HG03103 (cell line): ENCODE data around the gene TYW1.
"Not testable (repeated sequence)": the region's sequence is repeated elsewhere in the genome, so short reads cannot be mapped to it uniquely, and the experiment has no call there.

Source experiments
- ATAC-seq: cut with Tn5 transposase; IDR thresholded peaks from one replicate; pipeline ENCODE4 v1.9.1; 2021; ENCODE audit warnings: low read depth; ENCODE audit not compliant: unreplicated experiment

The TYW1 gene

DNA sequence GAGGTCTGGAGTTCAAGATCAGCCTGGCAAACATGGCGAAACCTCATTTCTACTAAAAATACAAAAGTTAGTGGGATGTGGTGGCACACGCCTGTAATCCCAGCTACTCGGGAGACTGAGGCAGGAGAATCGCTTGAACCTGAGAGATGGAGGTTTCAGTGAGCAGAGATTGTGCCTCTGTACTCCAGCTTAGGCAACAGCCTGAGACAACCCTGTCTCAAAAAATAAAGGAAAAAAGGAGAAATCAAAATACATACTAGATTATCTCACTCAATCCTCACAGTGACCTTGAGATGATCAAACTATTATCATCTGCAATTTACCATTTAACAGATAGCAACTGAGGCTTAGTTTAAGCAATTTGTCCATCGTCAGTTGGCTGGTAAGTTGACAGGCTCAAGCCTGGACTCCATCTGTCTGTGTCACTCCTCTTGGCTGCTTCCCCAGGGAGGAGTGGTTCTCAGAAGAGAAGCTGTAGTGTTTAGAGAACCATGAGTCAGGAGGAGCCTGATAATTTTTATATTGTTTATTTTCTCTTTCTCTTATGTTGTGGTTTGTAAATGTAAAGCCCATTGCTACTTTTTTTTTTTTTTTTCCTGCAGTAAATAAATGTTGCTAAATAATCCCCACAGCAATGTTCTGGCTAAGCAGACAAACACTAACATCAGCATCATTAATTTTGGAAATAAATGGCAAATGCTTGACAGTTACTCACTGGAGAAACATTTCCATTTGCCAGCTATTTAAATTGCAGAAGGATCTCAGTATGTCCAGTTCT, 46.3 kb downstream of the TYW1 start:
- not testable (repeated sequence) for ATAC-seq

GRCh38 chr7:67043559-67043930, 46.9 kb downstream of the TYW1 start:
- ATAC-seq, result not testable (repeated sequence)

DNA sequence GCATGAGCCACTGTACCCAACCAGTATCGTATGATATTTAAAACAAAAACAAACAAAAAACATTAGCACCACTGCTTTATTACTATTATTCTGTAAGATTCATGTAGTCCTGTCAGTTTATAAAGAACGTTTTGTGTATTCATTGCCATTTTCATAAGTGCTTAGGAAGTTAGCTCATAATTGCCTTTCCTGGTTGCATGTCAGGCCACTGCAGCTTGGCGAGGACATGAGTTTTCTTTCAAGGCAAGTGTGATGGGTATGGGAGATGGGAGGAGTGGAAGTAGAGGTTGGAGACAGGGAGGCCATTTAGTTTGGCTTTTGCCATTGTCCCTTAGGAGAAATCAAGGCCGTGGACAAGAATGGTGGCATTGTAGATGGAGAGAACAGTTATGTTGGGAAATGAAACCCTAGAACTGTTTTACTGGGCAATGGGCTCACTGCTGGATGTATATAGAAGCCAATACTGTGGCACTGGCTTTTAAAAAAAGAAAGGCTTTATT, 48.9 kb downstream of the TYW1 start:
- no peak for ATAC-seq

GRCh38 chr7:67046819-67047218, 50.2 kb downstream of the TYW1 start:
- ATAC-seq, result not testable (repeated sequence)

DNA sequence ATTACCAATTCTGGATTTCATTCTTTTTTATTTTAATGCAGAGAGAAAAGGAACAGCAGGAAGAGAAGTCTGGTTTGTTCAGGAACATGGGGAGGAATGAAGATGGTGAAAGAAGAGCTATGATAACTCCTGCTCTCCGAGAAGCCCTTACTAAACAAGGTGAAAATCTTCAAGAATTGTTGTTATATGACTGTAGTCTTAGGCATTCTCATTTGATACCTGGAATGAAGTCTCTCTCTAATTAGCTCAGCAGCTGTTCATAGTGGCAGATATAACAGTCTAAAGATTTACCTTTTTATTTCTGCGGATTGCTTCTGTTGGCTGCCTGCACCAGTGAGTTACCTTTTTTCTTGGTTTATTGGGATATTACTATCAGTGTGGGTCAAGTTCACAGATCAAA, 53.3 kb downstream of the TYW1 start:
- not testable (repeated sequence) for ATAC-seq

DNA sequence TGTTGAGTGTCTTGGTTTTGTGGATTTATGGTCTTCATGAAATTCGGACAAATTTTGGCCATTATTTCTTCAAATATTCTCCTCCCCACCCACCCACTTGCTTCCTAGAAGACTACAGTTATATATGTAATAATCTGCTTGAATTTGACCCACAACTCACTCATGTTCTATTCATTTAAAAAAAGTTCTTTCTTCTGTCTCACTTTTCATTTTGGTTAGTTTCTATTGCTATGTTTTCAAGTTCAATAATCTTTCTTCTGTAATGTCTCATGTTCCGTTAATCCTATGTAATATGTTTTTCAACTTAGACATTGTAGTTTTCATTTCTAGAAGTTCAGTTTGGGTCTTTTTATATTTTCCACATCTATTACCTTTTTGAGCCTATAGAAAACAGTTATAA, 55.5 kb downstream of the TYW1 start:
- ATAC-seq, result not testable (repeated sequence)

DNA sequence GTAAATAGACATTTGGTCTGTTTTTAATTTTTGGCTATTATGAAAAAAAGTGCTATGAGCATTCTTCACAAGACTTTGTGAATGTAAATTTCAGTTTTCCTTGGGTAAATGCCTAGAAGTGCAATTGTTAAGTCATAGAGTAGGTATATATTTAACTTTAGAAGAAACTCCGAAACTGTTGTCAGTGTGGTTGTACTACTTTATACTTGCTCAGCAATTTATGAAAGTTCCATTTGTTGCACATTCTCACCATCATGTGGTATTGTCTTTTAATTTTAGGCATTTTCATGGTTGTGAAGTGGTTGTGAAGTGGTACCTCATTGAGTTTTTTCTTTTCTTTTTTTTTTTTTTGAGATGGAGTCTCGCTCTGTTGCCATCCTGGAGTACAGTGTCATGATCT, 60.0 kb downstream of the TYW1 start:
- ATAC-seq, result no peak

- ATAC-seq, result not testable (repeated sequence)
These were observed 64.7 kb downstream of the TYW1 start for GRCh38 chr7:67061321-67061720.

- ATAC-seq, result not testable (repeated sequence)
These were observed 66.2 kb downstream of the TYW1 start for GRCh38 chr7:67062802-67063201.

DNA sequence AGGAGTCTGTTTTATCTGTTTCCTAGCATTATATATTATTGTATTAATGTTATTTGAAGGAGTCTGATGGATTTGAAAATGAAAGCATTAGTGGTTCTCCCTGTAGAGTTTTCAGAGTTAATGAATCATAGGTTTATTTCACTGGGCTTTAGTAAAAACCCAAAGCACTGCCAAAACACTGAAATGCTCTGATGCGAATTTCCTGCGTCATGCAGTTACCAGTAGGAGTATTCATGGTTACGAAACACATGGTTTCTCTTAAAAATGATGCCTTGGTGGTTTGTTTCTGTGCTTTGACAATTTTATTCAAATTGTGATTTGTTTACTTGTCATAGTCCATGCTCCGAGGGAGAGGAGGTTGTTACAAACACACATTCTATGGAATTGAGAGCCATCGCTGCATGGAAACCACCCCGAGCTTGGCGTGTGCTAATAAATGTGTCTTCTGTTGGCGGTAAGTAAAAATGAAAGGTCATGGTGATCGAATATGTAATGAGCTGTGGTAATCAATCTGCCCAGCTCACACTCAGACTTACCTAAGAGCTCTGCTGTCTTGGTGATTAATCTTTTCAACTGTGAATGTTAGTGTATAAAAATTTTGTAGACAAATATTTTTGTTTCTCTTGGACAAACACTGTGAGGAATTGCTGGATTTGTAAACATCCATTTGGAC, 70.5 kb downstream of the TYW1 start:
- ATAC-seq, result not testable (repeated sequence)

GRCh38 chr7:67076120-67076519, 79.5 kb downstream of the TYW1 start:
- not testable (repeated sequence) for ATAC-seq

DNA sequence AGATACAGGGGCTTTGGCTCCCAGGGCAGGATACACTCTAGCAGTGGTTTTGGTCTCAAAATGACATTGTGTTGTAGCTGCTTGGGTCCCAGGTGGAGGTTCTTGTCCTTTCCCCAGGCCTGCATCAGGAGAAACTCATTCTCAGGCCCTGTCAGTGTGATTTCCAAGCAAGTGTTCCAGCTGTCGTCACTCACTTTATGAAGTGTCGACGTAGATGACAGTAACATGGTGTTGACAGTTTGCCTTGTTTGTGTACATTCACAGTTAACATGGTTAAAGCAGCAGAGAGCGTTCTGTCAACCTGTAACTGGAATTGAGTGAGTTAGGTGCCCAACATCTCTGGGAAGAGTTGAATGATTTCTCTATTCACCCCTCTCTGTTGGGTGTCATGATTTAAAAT, 86.2 kb downstream of the TYW1 start:
- ATAC-seq, result not testable (repeated sequence)

DNA sequence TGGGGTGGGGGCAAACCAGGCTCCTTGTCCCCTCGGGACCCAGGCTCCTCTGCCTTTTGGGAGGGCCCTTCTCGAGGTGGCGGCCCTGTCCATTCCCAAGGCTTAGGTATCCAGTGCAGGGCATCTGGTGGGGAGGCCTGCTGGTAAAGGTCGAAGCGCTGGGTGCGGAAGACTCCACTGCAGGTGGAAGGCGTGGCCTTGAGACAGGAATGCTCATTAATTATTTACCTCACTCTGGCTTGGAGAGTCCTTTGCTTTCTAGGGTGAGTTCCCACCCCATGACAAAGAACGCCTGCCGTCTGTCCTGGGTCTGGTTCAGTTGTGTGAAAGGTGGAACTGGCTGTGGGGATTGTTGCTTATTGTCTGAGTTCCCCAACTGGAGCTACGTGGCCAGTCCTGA, 92.6 kb downstream of the TYW1 start:
- not testable (repeated sequence) for ATAC-seq

- not testable (repeated sequence) for ATAC-seq
These were observed 94.4 kb downstream of the TYW1 start for GRCh38 chr7:67091053-67091452.

- ATAC-seq, result not testable (repeated sequence)
These were observed 101.4 kb downstream of the TYW1 start for GRCh38 chr7:67098031-67098430.

GRCh38 chr7:67099406-67099805, 102.8 kb downstream of the TYW1 start:
- not testable (repeated sequence) for ATAC-seq

GRCh38 chr7:67100038-67100437, 103.4 kb downstream of the TYW1 start:
- ATAC-seq, result not testable (repeated sequence)

DNA sequence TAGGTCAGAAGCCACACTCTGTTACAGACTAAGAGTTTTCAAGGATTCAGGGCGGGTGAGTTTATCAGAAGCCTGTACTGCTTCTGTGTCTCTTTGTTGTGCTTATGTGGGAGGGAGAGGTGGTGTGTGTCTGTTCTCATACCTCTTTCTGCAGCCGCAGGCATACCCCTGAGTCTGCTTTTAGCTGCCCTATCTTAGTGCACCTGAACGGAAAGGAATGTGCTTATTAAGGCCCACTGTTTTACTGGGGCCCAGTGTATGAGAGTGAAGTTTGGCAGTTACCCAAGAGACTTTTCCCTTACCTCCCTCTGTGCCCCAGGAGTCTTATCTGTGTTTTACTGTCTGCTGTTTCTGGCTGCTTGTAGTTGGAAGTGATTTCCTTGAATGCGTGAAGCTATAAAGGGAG, 104.3 kb downstream of the TYW1 start:
- ATAC-seq, result no peak

DNA sequence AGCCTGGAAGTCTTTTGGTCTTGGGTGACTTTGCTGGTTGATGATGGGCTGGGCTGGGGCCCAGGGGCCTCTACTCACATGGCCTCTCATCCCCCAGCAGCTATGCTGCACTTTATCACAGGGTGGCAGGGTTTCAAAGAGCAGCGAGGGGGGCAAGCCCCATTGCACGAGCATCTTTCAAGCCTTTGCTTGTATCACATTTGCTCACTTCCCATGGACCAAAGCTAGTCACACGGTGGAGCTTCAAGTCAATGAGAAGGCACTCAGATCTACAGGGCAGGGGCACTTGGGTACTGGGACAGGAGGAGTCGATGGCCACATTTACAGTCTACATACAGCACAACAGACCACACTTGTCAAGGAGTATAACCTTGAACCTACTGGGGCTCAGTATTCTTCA, 108.3 kb downstream of the TYW1 start:
- ATAC-seq, result not testable (repeated sequence)

DNA sequence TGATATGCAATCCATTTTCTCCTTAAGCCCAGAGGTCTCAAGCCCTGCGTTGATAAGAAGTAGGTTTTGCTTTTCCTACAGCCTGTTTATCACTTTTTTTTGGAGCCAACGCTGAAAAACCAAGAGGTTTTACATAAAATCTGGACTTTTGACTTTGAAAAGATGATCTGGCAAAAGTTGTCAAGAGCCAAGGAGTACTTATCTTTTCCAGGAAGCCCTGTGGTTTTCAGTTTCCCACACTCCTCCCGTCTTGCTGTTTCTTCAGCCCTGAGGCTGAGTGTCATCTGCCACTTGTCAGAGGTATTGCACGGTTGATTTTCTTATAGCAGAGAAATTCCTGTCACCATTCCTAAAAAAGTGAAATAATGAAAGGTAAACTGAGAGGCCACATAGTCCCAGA, 108.7 kb downstream of the TYW1 start:
- ATAC-seq, result no peak

DNA sequence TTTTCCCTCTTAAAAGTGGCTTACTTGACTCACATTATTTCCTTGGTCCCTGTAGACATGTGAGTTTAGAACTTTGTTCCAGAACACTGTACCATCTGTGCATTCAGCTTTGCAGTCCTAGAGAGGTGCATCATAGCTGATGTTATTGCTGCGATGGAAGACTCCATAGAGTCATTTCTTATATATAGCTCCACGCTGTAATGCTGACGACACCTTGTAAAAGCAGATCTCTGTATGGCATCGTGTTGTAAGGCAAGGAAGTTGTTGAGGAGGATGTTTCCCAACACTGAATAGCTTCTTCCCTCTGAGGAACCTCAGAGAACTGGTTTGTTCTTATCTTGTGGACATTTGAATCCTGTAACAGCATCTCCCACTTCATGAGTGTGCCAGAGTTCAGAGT, 109.6 kb downstream of the TYW1 start:
- ATAC-seq, result not testable (repeated sequence)

- not testable (repeated sequence) for ATAC-seq
These were observed 114.7 kb downstream of the TYW1 start for GRCh38 chr7:67111342-67111741.
